WTC11 (cell line): Measurements from ENCODE around the gene SLC47A2.

Experiments used
- ATF3 ChIP-seq: sonication (generic); formaldehyde crosslinking; conservative IDR thresholded peaks from 2 replicates; pipeline ENCODE4 v1.8.1; 2022; ENCODE audit warnings: mild to moderate bottlenecking, missing genetic modification reagents
- CBFB ChIP-seq: sonication (generic); formaldehyde crosslinking; IDR thresholded peaks from 2 replicates; pipeline ENCODE4 v1.8.1; 2022; ENCODE audit warnings: mild to moderate bottlenecking, low read depth, missing genetic modification reagents
- SP1 ChIP-seq: sonication (generic); formaldehyde crosslinking; conservative IDR thresholded peaks from 2 replicates; pipeline ENCODE4 v1.8.1; 2022; ENCODE audit warnings: missing genetic modification reagents
- TCF7 ChIP-seq: sonication (generic); formaldehyde crosslinking; IDR thresholded peaks from 2 replicates; pipeline ENCODE4 v1.8.0; 2022; ENCODE audit warnings: mild to moderate bottlenecking, low read depth, missing genetic modification reagents, moderate library complexity
- ZNF232 ChIP-seq: sonication (generic); formaldehyde crosslinking; IDR thresholded peaks from 2 replicates; pipeline ENCODE4 v1.8.0; 2022; ENCODE audit warnings: mild to moderate bottlenecking, missing genetic modification reagents
- TF ChIP-seq, protein P1 (sequence below): fragments of 200-600 bp; IDR thresholded peaks from 2 replicates; pipeline ENCODE4 v1.8.0; 2022; ENCODE audit warnings: antibody characterized with exemption
- TF ChIP-seq, protein P2 (sequence below): fragments of 250-450 bp; sonication (Bioruptor Pico); IDR thresholded peaks from 2 replicates; pipeline ENCODE4 v1.9.0; 2021; ENCODE audit warnings: mild to moderate bottlenecking

DNA sequence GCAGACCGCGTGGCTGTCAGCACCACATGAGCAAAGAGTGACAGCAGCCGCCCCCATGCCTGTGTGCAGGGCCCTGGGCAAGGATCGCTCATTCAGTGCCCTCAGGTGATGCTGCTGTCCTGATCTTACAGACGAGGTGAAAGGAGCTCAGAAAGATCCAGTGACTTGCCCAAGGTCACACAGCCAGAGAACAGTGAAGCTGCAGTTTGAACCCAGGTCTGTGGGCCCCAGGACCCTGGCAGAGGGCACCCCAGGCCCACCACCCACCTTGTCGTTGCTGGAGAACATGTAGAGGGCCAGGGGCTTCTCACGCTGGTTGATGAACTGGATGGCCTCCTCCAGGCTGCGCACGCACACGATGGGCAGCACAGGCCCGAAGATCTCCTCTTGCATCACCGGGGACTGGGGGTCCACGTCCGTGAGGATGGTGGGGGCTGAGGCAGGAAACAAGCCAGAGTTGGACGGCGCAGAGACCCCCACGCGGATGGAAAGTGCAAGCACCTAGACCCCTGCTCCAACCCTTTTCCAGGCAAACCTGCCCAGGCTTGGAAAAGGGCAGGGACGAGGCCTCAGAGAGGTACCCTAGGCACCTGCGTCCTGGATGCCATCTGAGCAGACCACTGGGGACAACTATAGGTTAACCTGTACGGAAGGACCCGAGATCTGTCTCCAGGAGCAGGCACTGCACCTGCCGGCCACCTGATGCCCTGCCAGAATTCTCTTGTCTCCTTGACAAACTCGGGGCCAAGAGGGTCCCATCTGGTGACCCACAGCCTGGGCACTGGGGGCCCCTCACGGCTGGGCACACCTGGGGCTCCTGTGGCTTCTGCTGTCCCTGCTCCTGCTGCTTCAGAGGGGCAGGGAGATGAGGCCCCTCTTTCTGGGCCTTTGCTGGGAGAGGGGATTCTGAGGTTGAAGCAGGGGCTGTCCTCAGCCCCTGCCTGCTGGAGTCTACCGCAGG is 23.1 kb upstream of the SLC47A2 start:
- TF ChIP-seq, protein P1, sequence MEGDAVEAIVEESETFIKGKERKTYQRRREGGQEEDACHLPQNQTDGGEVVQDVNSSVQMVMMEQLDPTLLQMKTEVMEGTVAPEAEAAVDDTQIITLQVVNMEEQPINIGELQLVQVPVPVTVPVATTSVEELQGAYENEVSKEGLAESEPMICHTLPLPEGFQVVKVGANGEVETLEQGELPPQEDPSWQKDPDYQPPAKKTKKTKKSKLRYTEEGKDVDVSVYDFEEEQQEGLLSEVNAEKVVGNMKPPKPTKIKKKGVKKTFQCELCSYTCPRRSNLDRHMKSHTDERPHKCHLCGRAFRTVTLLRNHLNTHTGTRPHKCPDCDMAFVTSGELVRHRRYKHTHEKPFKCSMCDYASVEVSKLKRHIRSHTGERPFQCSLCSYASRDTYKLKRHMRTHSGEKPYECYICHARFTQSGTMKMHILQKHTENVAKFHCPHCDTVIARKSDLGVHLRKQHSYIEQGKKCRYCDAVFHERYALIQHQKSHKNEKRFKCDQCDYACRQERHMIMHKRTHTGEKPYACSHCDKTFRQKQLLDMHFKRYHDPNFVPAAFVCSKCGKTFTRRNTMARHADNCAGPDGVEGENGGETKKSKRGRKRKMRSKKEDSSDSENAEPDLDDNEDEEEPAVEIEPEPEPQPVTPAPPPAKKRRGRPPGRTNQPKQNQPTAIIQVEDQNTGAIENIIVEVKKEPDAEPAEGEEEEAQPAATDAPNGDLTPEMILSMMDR: no peak
- TF ChIP-seq SP1: no peak
- TF ChIP-seq CBFB (CRISPR knock-in tag): no peak
- TF ChIP-seq ZNF232 (CRISPR knock-in tag): no peak
- TF ChIP-seq ATF3 (CRISPR knock-in tag): no peak
- TF ChIP-seq TCF7 (CRISPR knock-in tag): no peak
- TF ChIP-seq, protein P2, sequence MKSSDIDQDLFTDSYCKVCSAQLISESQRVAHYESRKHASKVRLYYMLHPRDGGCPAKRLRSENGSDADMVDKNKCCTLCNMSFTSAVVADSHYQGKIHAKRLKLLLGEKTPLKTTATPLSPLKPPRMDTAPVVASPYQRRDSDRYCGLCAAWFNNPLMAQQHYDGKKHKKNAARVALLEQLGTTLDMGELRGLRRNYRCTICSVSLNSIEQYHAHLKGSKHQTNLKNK (CRISPR knock-in tag): no peak
